Activated CD8-positive, alpha-beta memory T cell treated with anti-CD3 and anti-CD28 coated beads for 24 hours (primary cell): ENCODE measurements around the gene MYCN.
"Not testable (repeated sequence)": the region's sequence is repeated elsewhere in the genome, so short reads cannot be mapped to it uniquely, and the experiment has no call there.

Source experiments
- DNase-seq: peaks from one replicate; pipeline ENCODE4 v3.0.0-alpha.2; 2020

The MYCN gene

DNA sequence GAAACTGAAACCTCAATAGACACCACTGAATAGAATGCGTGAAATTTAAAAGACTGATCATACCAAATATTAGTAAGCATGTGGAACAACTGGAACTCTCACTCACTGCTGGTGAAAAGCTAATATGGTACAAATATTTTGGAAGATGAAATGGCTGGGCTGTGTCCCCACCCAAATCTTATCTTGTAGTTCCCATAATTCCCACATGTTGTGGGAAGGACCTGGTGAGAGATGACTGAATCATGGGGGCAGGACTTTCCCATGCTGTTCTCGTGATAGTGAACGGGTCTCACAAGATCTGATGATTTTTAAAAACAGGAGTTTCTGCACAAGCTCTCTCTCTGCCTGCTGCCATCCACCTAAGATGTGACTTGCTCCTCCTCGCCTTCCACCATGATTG is 32.0 kb upstream of the MYCN start:
- DNase-seq = no peak

DNA sequence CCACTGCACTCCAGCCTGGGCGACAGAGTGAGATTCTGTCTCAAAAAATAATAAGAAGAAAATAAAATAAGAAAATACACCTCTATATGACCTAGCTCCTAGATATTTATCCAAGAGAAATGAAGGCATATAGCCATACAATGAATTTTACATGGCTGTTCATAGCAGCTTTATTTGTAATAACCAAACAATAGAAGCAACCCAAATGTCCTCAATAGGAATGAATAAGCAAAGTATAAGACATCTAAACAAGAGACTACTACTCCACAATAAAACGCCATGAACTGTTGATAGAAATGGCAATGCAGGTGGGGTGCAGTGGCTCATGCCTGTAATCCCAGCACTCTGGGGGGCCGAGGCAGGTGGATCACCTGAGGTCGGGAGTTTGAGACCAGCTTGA is 31.2 kb upstream of the MYCN start:
- DNase-seq = no peak

DNA sequence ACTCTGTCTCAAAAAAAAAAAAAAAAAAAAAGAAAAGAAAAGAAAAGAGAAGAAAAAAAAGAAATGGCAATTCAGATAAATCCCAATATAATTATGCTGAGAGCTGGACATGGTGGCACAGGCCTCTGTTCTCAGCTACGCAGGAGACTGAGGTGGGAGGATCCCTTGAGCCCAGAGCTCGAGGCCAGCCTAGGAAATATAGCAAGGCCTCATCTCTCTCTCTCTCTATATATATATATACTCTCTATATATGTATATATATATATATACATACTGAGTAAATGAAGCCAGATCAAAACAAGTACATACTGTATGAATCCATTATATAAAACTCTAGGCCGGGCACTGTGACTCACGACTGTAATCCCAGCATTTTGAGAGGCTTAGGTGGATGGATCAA is 30.6 kb upstream of the MYCN start:
- DNase-seq = no peak

DNA sequence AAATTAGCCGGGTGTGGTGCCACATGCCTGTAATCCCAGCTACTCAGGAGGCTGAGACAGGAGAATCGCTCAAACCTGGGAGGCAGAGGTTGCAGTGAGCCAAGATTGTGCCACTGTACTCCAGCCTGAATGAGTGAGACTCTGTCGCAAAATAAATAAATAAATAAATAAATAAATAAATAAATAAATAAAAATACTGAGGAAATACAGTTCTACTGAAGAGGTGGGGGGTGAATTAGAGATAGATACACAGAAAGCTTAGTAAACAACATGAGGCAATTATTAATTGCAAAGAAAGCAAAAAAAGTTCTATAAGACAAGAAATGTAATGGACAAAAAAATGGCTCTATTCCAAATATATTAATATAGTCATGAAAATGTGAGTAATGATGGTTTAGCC is 29.1 kb upstream of the MYCN start:
- not testable (repeated sequence) for DNase-seq

DNA sequence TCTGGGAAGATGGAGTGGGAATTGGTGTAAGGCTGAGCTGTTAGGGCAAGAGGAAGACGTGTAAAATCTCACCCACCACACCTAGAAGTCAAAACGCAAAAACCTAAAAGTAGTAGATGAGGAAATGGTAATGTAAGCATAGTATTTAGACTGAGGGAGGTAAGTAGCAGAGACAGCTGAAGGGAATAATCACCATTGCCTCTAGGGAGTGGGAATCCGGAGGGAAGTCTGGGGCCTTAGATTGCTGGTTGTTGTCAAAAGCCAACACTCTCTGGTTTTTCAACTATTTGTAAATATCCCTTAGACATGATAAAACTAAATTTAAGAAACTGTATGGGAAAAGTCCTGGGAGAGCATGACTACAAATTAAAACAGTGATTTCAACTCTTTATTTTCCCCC is 28.7 kb upstream of the MYCN start:
- no peak for DNase-seq

DNA sequence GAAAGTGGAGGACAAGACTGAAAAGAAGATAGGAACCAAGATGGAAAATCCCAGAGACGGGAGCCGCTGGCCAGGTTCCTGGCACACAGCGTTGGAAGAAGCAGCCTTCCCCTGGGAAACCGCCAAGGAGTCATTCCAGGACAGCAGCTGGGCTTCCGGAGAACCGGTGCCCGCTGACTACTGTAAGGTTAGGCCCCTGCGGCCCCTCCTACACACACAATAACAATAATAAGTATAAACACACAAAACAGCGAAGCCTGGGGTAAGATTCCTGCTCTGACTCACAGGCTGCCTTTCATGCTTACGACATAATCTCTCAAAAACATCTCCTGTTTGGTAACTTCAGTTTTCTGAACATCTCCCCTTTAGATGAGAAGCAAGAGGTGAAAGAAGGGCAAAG is 28.1 kb upstream of the MYCN start:
- no peak for DNase-seq

DNA sequence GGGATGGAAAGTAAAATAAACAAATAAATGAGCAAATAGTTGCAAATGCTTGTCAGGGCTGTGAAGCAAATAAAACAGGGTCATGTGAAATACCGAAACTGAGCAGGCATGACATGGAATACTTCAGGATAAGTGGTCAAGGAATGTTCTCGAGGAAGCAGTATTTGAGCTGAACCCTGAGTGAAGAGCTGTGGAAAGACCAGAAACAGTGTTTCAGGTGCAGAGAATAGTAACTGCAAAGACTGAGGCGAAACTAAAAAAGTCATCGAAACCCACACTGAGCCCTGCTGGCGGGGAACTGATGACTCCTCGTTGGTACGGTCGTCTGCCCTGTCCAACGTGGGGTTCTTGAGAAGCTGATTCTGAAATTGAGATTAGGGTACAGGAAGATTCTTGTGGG is 27.2 kb upstream of the MYCN start:
- DNase-seq = no peak

DNA sequence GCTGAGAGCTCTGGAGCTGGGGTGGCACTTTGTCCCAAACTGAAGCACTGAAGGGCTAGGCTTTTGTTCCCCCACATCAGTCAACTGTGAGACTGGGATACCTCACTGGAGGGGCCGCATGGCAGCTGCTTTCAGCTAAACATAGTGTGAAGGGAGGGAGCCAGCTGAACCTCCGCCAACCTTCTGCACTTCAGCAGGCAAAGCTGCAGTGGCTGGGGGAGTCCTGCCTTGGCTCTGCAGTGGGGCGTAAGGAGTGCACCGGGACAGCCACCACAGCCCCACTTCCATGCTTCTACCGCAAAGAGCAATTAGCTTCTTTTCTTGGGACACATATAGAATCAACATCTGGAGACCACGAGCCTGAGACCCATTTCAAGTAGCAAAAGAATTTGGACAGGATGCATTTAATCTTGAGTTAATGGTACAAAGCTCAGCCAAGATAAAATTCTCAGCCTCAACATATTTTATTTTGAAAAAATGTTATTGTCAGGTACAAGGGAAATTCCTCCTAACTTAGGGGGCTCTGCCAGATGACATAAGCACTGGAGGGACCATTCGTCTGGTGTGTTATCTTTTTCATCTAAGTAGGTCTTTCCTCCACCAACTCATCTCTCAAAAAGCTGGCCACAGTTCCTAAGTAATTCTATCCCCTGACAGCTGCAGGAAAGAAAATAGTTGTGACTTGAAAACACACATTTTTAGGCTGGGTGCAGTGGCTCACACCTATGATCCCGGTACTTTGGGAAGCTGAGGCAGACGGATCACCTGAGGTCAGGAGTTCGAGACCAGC is 25.6 kb upstream of the MYCN start:
- no peak for DNase-seq

DNA sequence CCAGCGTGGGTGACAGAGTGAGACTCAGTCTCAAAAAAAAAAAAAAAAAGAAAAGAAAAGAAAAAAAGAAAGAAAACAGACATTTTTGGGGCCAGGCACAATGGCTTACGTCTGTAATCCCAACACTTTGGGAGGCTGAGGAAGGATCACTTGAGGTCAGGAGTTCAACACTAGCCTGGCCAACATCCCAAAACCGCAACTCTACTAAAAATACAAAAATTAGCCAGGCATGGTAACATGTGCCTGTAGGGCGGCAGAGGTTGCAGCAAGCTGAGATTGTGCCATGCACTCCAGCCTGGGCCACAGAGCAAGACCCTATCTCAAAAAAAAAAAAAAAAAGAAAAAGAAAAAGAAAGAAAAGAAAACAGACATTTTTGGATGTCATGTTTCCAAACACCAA is 24.8 kb upstream of the MYCN start:
- not testable (repeated sequence) for DNase-seq

DNA sequence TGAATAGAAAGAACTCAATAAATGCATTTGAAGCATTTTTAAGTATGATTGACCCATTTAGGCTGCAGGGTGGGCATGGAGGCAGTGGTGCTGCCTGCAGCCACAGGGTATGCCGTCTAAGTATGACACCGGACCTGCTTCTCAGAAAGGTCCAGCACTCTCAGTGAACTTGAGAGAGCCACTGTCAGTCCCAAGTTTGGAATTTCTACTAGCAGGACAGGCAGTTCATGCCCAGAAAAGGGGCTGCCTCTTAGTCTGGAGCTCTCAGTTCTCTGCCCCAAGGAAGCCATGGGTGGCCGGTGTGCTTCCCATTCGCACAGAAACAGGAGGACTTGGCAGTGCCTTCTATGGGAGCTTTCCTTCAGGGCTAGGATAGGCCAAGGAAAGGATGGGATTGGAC is 24.0 kb upstream of the MYCN start:
- DNase-seq = no peak

DNA sequence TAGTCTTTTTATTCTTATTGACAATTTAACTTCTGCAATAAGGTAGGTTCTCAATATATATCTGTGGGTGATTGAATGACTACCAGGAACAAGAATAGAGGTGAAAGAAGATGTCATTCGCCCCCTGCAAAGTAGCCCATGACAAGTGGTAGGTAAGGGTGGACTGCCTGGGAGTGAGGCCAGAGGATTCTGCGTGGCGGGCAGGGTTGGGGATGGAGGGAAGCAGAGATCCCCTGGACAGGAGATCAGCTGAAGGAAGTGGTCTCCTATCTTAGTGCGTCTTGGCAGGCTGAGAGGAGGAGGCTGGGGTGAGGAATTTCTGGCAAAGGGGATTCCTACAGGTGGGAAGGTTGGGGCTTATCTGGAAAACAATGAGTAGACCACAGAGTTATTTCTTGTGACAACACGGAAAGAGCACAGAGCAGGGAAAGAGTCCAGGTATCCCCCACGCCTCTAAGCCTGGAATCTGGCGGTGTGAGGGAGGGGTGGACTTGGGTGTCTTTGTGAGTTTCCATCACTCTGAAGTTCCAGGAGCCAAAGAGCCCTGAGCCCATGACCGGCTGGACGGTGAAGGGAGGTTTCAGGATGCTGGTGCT is 21.5 kb upstream of the MYCN start:
- no peak for DNase-seq

DNA sequence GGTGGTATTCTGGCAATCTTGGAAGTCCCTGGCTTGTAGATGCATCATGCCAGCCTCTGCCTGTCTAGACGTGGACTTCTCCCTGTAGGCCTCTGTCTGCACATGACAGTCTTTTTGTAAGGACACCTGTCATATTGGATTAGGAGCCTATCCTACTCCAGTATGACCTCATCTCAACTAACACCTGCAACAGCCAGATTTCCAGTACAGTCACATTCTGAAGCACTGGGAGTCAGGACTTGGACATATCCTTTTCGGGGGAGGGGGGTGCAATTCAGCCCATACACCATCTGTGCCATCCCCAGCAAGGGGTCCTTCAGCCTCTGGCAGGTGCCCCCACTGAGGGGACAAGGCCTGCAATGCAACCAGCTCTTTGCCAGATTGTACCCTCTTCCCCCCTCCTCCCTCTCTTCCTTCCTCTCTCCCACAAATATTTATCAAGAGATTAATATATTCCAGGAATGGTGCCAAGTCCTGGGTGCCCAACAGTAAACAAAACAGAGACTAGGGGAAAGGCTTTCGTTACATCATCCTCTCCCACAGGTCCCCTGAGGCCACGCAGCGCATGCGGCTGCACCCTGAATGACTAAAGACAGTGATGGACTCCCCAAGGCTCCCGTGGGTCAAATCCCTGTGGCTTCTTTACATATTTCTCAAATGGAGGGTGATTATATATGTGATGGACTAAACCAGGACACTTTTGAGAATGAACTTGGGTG is 20.5 kb upstream of the MYCN start:
- DNase-seq = no peak

DNA sequence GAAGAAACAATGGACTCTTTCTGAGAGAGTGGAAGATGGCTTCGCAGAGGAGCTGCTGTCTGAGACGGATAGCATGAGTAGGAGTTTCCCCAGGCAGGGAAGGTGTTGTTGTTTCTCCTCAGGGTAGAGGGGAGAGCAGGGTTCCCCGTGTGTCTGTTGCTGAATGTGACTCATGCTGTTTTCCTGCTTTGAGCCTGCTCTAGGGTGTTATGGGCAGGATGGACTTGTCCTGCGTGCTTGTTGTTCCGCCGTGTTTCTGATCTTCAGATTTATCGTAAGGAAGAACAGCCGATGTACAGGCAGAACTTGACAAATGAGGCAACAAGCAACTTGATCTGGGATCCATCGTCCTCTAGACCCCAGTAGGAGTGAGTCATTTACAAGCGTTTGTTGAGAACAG is 19.7 kb upstream of the MYCN start:
- DNase-seq = no peak

DNA sequence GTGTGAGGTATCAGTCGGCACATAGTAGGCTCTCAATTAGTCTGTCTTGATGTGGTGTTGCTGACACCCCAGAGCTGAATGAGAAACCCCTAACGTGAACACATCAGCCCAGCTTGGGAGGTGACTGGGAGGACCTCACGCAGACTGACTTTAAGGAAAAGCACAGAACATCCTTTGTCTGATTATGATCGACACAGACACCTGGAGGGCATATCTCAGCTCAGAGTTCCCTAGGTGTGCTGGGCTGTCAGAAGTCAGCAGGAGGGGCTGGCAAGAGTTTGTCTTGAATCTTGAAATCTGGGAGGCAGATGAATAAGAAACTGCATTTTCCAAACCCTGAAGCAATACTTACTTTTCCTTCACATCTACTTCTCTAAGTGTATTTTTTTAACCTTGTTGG is 16.8 kb upstream of the MYCN start:
- DNase-seq = no peak

DNA sequence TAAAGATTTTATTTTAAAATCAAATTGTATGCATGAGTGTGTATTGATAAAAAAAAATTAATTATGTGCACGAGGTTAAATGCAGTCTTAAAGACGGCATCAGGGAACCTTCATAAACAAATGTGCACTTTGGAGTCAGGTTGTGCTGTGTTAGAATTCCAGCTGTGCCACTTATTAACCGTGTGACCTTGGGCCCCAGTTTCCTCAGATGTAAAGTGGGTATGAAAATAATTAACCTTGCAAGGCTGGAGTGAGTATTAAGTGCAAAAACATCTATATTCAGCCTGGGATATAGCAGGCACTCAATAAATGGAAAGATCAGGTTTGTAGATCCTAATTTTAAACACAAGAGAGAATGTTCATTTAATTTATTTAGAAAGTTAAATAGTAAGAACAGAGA is 14.5 kb upstream of the MYCN start:
- no peak for DNase-seq

DNA sequence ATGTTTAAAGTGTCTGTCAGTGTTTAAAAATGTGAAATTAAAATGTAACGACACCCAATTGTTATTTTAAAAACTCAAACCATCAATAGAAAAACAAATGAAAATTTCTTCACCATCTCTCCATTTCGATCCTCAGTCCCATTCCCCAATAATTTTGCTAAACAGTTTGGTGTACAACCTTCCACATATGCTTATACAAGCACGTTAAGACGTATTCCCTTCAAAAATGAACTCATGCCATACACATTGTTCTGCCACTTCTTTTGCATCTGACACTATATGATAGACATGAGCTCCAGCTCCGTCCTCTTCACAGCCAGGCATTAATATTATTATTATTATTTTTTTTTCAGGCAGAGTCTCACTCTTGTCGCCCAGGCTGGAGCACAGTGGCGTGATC is 14.1 kb upstream of the MYCN start:
- no peak for DNase-seq

DNA sequence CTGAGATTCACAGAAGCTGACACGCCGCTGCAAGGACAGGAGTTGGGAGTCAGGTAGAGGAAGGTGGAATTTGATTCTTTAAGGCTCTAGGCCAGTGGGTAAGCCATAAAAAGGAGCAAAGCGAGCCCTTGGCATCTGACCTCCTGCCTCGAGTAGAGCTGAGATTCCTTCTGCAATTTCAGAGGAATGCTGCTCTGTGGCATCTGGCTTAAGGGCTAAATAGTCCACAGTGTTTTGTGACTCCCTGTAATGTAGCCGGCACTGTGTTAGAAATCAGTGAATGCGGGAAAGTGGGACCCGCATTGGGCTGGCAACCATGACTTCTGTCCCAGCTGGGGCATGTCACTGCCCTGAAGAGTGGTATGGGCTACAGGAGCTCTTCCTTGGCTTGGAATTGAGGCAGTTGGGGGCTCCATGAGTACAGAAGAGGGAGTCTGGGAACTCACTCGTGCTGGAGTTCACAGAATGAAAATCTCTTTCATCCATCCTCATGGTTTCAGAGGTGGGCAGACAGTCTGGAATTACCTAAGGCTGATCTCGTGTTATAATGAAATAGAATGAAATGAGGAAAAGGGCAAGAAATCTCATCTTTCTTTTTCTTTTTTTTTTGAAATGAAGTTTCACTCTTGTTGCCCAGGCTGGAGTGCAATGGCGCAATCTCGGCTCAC is 12.7 kb upstream of the MYCN start:
- DNase-seq = no peak

DNA sequence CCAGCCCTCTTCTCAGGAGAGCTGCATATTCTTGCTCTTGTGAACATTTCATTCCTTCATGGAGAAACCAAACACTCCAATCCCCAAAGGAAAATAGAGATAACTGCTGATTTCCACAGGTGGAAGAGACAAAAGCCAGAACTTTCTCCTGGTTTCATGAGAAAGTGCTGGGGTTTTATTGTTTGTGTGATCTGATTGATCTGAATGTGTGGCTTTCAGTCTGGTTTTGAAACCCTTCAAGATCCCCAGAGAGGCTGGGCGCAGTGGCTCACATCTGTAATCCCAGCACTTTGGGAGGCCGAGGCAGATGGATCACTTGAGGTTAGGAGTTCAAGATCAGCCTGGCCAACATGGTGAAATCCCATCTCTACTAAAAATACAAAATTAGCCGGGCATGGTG is 11.3 kb upstream of the MYCN start:
- not testable (repeated sequence) for DNase-seq

DNA sequence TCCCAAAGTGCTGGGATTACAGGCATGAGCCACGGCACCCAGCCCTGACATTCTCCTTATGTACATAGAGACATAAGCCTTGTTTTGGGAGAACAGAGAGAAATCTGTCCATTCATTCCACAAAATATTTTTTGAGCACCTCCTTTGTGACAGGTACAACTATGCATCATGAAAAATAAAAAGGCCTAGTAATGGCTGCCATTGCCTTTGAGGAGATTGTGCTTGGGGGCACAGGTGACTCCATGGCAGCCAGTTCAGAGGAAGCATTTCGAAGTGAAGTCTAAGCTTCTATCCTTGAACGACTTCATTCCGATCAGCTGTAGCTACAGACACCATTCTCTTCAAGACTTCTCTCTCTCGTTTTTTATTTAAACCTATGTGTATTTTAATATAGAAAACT is 10.5 kb upstream of the MYCN start:
- no peak for DNase-seq

DNA sequence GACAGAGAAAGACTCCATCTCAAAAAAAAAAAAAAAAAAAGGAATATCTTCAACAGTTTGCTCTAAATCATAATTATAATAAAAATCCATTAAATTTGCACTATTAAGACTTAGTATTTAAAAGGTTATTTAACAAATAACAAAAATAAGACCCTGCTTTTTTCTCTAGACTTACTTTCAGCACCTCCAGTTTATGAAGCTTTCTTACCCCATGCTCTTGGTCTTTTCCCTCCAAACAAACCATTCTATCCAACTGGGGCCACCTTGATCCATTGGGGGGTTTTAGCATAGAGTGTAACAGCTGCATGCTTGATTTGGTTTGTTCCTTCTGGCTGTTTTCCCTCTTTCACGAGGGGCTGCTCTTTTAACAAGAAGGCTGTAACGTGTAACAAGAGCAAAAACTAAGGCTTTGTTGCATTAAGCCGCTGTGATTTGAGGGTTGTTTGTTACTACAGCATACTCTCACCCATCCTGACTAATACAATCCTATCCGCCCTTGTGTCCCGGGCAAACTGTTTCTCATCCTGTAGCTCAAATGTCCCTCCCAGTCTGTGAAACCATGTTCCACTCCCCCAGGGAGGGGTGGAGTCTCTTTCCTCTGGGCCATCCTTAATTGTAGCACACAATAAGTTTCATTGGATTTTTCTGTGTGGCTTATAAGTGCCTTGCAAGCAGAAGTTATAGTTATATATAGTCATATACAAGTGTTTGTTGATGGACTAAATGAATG is 9.6 kb upstream of the MYCN start:
- no peak for DNase-seq

DNA sequence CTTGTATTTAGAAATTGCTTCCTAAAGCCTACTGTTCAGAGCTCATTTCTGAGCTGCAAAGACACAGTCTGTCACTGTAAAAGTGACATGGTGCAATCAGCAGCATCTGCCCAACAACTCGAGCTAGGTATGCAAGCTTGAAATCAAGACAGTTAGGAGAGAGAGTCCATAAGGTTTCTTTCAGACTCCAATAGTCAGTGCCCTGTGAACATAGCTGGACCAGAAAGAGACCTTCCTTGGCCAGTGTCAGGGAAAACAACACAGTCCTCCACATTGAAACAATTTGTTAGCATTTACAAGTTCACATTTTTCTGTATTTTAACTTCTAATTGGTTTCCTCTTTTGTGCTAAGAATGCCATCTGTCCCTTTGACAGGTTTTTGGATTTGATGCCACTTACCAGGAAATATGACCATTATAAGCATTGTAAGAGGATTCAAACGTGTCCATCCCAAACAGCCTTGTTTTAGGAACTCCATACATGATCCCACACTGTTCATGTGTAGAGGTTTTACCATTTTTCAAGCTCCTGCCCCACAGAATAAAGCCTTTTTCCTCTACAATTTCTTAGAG is 8.9 kb upstream of the MYCN start:
- no peak for DNase-seq

DNA sequence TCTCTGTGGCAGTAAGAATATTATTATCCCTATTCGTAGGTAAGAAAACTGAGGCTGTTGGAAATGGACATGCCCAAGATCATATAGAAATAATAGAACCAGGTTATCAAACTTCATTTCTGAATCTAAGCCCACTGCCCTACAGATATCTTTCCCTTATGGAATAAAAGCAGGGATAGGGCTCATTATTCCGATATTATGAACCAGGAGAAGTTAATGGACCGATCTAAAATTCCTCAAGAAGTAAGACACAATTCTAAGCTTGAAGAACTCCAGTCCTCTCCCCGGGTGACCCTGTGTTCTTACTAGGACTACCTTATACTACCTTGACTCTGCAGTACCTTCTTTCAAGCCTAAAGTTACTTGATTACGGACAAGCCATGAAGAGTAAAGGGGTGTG is 8.4 kb upstream of the MYCN start:
- no peak for DNase-seq
